ENCODE results near the gene TAAR8.

Gene TAAR8, protein sequence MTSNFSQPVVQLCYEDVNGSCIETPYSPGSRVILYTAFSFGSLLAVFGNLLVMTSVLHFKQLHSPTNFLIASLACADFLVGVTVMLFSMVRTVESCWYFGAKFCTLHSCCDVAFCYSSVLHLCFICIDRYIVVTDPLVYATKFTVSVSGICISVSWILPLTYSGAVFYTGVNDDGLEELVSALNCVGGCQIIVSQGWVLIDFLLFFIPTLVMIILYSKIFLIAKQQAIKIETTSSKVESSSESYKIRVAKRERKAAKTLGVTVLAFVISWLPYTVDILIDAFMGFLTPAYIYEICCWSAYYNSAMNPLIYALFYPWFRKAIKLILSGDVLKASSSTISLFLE

GRCh38 chr6:132552372-132552771 lies at the start of gene TAAR8:
Gene TAAR8, plus strand, starts transcription at chr6:132552672. Its CDS starts 21 bp downstream, at chr6:132552693.
- TF ChIP-seq EZH2 (optimal IDR thresholded peaks at IDR 0.05; ENCODE audit: low read depth, low read length) (no peak), EZH2phosphoT487 (IDR thresholded peaks at IDR 0.05; ENCODE audit: low read length) (no peak), CTCF (IDR thresholded peaks at IDR 0.05; ENCODE audit: low read length) (no peak)
- no peak for DNase-seq
- Histone ChIP-seq H3K4me1 (ENCODE audit: low read length) (no peaks in the 10 kb centered on the region), H3K36me3 (replicated peaks; ENCODE audit: insufficient read depth, low read length) (no peaks in the 10 kb centered on the region), H3K79me2 (ENCODE audit: low read length) (no peaks in the 10 kb centered on the region), H3K27me3 (replicated peaks; ENCODE audit: insufficient read depth, low read length) (no peaks in the 10 kb centered on the region), H3F3A (ENCODE audit: insufficient read depth, low read length) (no peaks in the 10 kb centered on the region), H4K20me1 (ENCODE audit: insufficient read depth, low read length) (no peaks in the 10 kb centered on the region), H3K9me2 (replicated peaks; ENCODE audit: insufficient read depth, low read length) (no peaks in the 10 kb centered on the region), H3K4me3 (ENCODE audit: low read length) (no peak within 1 kb of the TSS), H3K27ac (ENCODE audit: low read length) (no peak within 1 kb of the TSS), H3K9ac (ENCODE audit: low read length) (no peak within 1 kb of the TSS), H3K9me3 (replicated peaks; ENCODE audit: insufficient read depth, low read length) (no peaks in the 10 kb centered on the region), H3K4me2 (ENCODE audit: low read depth, low read length) (no peak within 1 kb of the TSS), H2AFZ (ENCODE audit: low read length) (no peak within 1 kb of the TSS)

- Histone ChIP-seq H3F3A (ENCODE audit: insufficient read depth, low read length) (no peaks in the 10 kb centered on the region), H4K20me1 (ENCODE audit: insufficient read depth, low read length) (peaks cover 17% of the 10 kb centered on the region; the same call in 1 of the 2 replicates), H3K36me3 (replicated peaks; ENCODE audit: insufficient read depth, low read length) (0 out of 2 replicates have a peak, but pooled peaks cover 3% of the 10 kb centered on the region)
Observed at GRCh38 chr6:132504757-132505156, 47.7 kb upstream of the TAAR8 start.

DNA sequence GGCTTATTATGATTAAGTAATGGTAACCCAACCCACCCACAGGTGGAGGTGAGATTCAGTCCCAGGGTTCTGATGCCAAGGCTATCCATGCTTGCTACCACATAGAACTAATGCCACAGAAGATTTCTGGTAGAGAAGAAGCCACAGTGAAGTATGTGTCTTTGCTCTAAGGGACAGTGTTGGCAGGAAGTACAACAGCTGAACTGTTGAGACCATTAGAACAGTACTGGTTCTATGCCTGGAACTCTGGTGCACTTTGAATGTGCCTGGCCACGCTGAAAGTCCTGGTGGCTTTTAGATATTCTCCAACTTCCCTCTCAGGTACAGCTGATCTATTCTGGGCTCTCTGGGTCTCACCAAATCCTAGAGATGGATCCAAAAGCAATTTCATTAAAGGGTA lies 47.3 kb upstream of the TAAR8 start:
- Histone ChIP-seq H2AFZ (ENCODE audit: low read length) (no peak overlapping the region), H3K27ac (ENCODE audit: low read length) (no peak overlapping the region), H3K9me3 (replicated peaks; ENCODE audit: insufficient read depth, low read length) (no peaks in the 10 kb centered on the region), H3K27me3 (replicated peaks; ENCODE audit: insufficient read depth, low read length) (no peaks in the 10 kb centered on the region), H3K4me3 (ENCODE audit: low read length) (no peak overlapping the region), H3F3A (ENCODE audit: insufficient read depth, low read length) (no peaks in the 10 kb centered on the region), H4K20me1 (ENCODE audit: insufficient read depth, low read length) (peaks cover 17% of the 10 kb centered on the region; the same call in 1 of the 2 replicates), H3K4me1 (ENCODE audit: low read length) (0 out of 2 replicates have a peak, but pooled peaks cover 3% of the 10 kb centered on the region), H3K79me2 (ENCODE audit: low read length) (peaks cover 91% of the 10 kb centered on the region), H3K4me2 (ENCODE audit: low read depth, low read length) (no peak overlapping the region), H3K36me3 (replicated peaks; ENCODE audit: insufficient read depth, low read length) (0 out of 2 replicates have a peak, but pooled peaks cover 3% of the 10 kb centered on the region), H3K9ac (ENCODE audit: low read length) (no peak overlapping the region), H3K9me2 (replicated peaks; ENCODE audit: insufficient read depth, low read length) (no peaks in the 10 kb centered on the region)
- TF ChIP-seq EZH2 (optimal IDR thresholded peaks at IDR 0.05; ENCODE audit: low read depth, low read length) (no peak), CTCF (IDR thresholded peaks at IDR 0.05; ENCODE audit: low read length) (no peak), EZH2phosphoT487 (IDR thresholded peaks at IDR 0.05; ENCODE audit: low read length) (no peak)
- no peak for DNase-seq

More at GRCh38 chr6:132504757-132505156, 47.7 kb upstream of the TAAR8 start:
- DNase-seq, result no peak
- Histone ChIP-seq H3K4me3 (ENCODE audit: low read length) (no peak overlapping the region), H2AFZ (ENCODE audit: low read length) (no peak overlapping the region), H3K4me2 (ENCODE audit: low read depth, low read length) (no peak overlapping the region), H3K9me2 (replicated peaks; ENCODE audit: insufficient read depth, low read length) (no peaks in the 10 kb centered on the region), H3K79me2 (ENCODE audit: low read length) (peaks cover 91% of the 10 kb centered on the region), H3K27ac (ENCODE audit: low read length) (no peak overlapping the region), H3K9me3 (replicated peaks; ENCODE audit: insufficient read depth, low read length) (no peaks in the 10 kb centered on the region), H3K9ac (ENCODE audit: low read length) (no peak overlapping the region), H3K4me1 (ENCODE audit: low read length) (0 out of 2 replicates have a peak, but pooled peaks cover 3% of the 10 kb centered on the region), H3K27me3 (replicated peaks; ENCODE audit: insufficient read depth, low read length) (no peaks in the 10 kb centered on the region)
- TF ChIP-seq CTCF (IDR thresholded peaks at IDR 0.05; ENCODE audit: low read length) (no peak), EZH2phosphoT487 (IDR thresholded peaks at IDR 0.05; ENCODE audit: low read length) (no peak), EZH2 (optimal IDR thresholded peaks at IDR 0.05; ENCODE audit: low read depth, low read length) (no peak)

All from MM.1S (cell line).